Upper lobe of left lung (tissue), 6 donors: Measurements from ENCODE around the gene PIP5K1C. TPM values are rescaled to one million over a fixed set of nuclear protein-coding genes. Genes with fewer than 3 reads are reported as not detected.

Experiments used
- ATAC-seq, 2 donors: fragments of 200-7000 bp; cut with Tn5 transposase; one replicate each; pipeline ENCODE4 v1.9.1; 2022; ENCODE audit warnings: mild to moderate bottlenecking in 2 of 2, moderate library complexity in 2 of 2; ENCODE audit not compliant: low FRiP score in 2 of 2
- DNase-seq, 2 donors: peaks; one replicate each; pipeline ENCODE4 v3.0.0-alpha.2; 2019 to 2020
- H3K27ac ChIP-seq, 4 donors: fragments of 200-600 bp; sonication (generic); one replicate each; pipeline ENCODE4 v1.5.1; 2016 to 2019
- H3K27me3 ChIP-seq, 4 donors: fragments of 200-600 bp; sonication (generic); one replicate each; pipeline ENCODE4 v1.5.1; 2017 to 2019
- H3K36me3 ChIP-seq, 4 donors: fragments of 200-600 bp; sonication (generic); one replicate each; pipeline ENCODE4 v1.5.1; 2016 to 2019
- H3K4me1 ChIP-seq, 4 donors: fragments of 200-600 bp; sonication (generic); one replicate each; pipeline ENCODE4 v1.5.1; 2018 to 2019
- H3K4me3 ChIP-seq, 4 donors: fragments of 200-600 bp; sonication (generic); one replicate each; pipeline ENCODE4 v1.5.1; 2017 to 2019; ENCODE audit warnings: mild to moderate bottlenecking in 2 of 4, moderate library complexity in 1 of 4
- H3K9me3 ChIP-seq, 4 donors: fragments of 200-600 bp; sonication (generic); one replicate each; pipeline ENCODE4 v1.5.1; 2018 to 2019
- CTCF ChIP-seq, 6 experiments: fragments of 450-650 bp in 4 of 6; fragments of 200-600 bp in 2 of 6; sonication (generic) in 2 of 6; IDR thresholded peaks; one replicate each; pipeline ENCODE4 v1.5.1; 2016 to 2019; ENCODE audit warnings: antibody characterized with exemption in 6 of 6
- EP300 ChIP-seq, 4 donors: sonication (generic); formaldehyde crosslinking; IDR thresholded peaks; one replicate each; pipeline ENCODE4 v1.5.1; 2017; ENCODE audit warnings: antibody characterized with exemption in 4 of 4, control low read depth in 2 of 4
- POLR2A ChIP-seq, 4 donors: fragments of 450-650 bp; IDR thresholded peaks; one replicate each; pipeline ENCODE4 v1.5.1; 2016 to 2017; ENCODE audit warnings: antibody characterized with exemption in 4 of 4, mild to moderate bottlenecking in 2 of 4
- POLR2AphosphoS5 ChIP-seq, 2 donors: sonication (generic); formaldehyde crosslinking; IDR thresholded peaks; one replicate each; pipeline ENCODE4 v1.5.1; 2017; ENCODE audit warnings: antibody characterized with exemption in 2 of 2
- WGBS, 2 donors: methylation state at CpG; one replicate each; pipeline ENCODE4 v1.1.5; 2017 to 2018; 5-methylcytosine and 5-hydroxymethylcytosine counted together
- total RNA-seq, 6 donors: library from RNA; depleted of rRNA in 4 of 6; stranded (reverse); fragments of >200 nt in 4 of 6; gene quantifications; one replicate each; pipeline versions ENCODE4 v1.1.0 to v1.2.1, GENCODE V29; 2016 to 2021
- donor health status: DM: no; HTN: no; CAD: no; lungs with moderate emphysema.
- donor health status: DM: no; HTN: yes; CAD: no; lungs with severe emphysema.

The PIP5K1C gene
- total RNA-seq, 6 donors from 2014 or later, result 24.6 to 64.1 (median 43.1) TPM

GRCh38 chr19:3595521-3596061 is 104.7 kb downstream of the PIP5K1C start:
- peak in 1 of 2 donors; percentile 78 for DNase-seq
- no peak overlapping the region for H3K27ac ChIP-seq
- H3K36me3 ChIP-seq, result peaks cover 0 to 10% (median 0%) of the 10 kb centered on the region in 4 donors
- peak in 1 of 2 donors; percentile 38 for ATAC-seq
- H3K9me3 ChIP-seq, result no peaks in the 10 kb centered on the region
- no peak overlapping the region for H3K4me3 ChIP-seq
- 79 to 92% methylated on average over 15 to 25 of the region's 34 CpGs for WGBS, 2 donors
- H3K27me3 ChIP-seq, result no peaks in the 10 kb centered on the region
- TF ChIP-seq POLR2A (IDR thresholded peaks at IDR 0.05) (no peak), POLR2AphosphoS5 (IDR thresholded peaks at IDR 0.05) (no peak), CTCF (IDR thresholded peaks at IDR 0.05) (no peak), EP300 (IDR thresholded peaks at IDR 0.05) (no peak)
- H3K4me1 ChIP-seq, result no peaks in the 10 kb centered on the region

GRCh38 chr19:3593156-3593555 is 107.1 kb downstream of the PIP5K1C start:
- Histone ChIP-seq H3K27ac (no peak overlapping the region), H3K36me3 (peaks cover 0 to 13% (median 0%) of the 10 kb centered on the region in 4 donors), H3K4me3 (no peak overlapping the region), H3K27me3 (no peaks in the 10 kb centered on the region), H3K9me3 (no peaks in the 10 kb centered on the region), H3K4me1 (no peaks in the 10 kb centered on the region)
- DNase-seq, result peak in 1 of 2 donors; percentile 47
- no peak for TF ChIP-seq POLR2A (IDR thresholded peaks at IDR 0.05)
- no peak for TF ChIP-seq POLR2AphosphoS5 (IDR thresholded peaks at IDR 0.05)
- no peak for TF ChIP-seq CTCF (IDR thresholded peaks at IDR 0.05)
- no peak for TF ChIP-seq EP300 (IDR thresholded peaks at IDR 0.05)
- WGBS, 2 donors, result 52 to 58% methylated on average over 11 of the region's 11 CpGs
- ATAC-seq, result peak in 1 of 2 donors; percentile 8

GRCh38 chr19:3591876-3592613 is 108.2 kb downstream of the PIP5K1C start:
- Histone ChIP-seq H3K27me3 (no peaks in the 10 kb centered on the region), H3K36me3 (peaks cover 0 to 13% (median 0%) of the 10 kb centered on the region in 4 donors), H3K4me1 (peaks cover 0 to under 1% (median 0%) of the 10 kb centered on the region in 4 donors), H3K9me3 (no peaks in the 10 kb centered on the region), H3K27ac (no peak overlapping the region), H3K4me3 (no peak overlapping the region)
- TF ChIP-seq POLR2A (IDR thresholded peaks at IDR 0.05) (no peak), CTCF (IDR thresholded peaks at IDR 0.05) (no peak), POLR2AphosphoS5 (IDR thresholded peaks at IDR 0.05) (no peak), EP300 (IDR thresholded peaks at IDR 0.05) (no peak)
- 89 to 90% methylated on average over 2 to 9 of the region's 9 CpGs for WGBS, 2 donors
- DNase-seq, result no peak
- ATAC-seq, result no peak

GRCh38 chr19:3590991-3591659 is 109.1 kb downstream of the PIP5K1C start:
- H3K4me1 ChIP-seq, result peaks cover 0 to 9% (median 2%) of the 10 kb centered on the region in 4 donors
- H3K36me3 ChIP-seq, result peaks cover 0 to 13% (median 0%) of the 10 kb centered on the region in 4 donors
- ATAC-seq (no peak), DNase-seq (no peak)
- peaks cover 0 to 7% (median under 1%) of the 10 kb centered on the region in 4 donors for H3K27me3 ChIP-seq
- TF ChIP-seq CTCF (IDR thresholded peaks at IDR 0.05) (no peak), EP300 (IDR thresholded peaks at IDR 0.05) (no peak), POLR2AphosphoS5 (IDR thresholded peaks at IDR 0.05) (no peak), POLR2A (IDR thresholded peaks at IDR 0.05) (no peak)
- H3K4me3 ChIP-seq, result no peak overlapping the region
- 93 to 100% methylated on average over 1 to 8 of the region's 8 CpGs for WGBS, 2 donors
- no peaks in the 10 kb centered on the region for H3K9me3 ChIP-seq
- H3K27ac ChIP-seq, result no peak overlapping the region
